H1 (cell line): Measurements from ENCODE around the gene CAPN13. TPM values are rescaled to one million over a fixed set of nuclear protein-coding genes. Genes with fewer than 3 reads are reported as not detected.
A peak's percentile ranks its signal among the peaks of the same experiment; 100 is the strongest.

ENCODE experiments used
- CTCF ChIA-PET: fragments of 300-600 bp; sonication (Branson Sonifier 250); formaldehyde crosslinking; loops from one replicate; lab custom pipeline; 2021; ENCODE audit not compliant: partially characterized antibody; lab: Charles Lee
- POLR2A ChIA-PET: fragments of 300-600 bp; sonication (Branson Sonifier 250); formaldehyde crosslinking; loops from one replicate; lab custom pipeline; 2021; ENCODE audit warnings: inconsistent platforms; ENCODE audit not compliant: partially characterized antibody; lab: Charles Lee
- DNase-seq, 2 experiments: peaks; one replicate each; pipeline versions ENCODE4 v3.0.0 to v3.0.0-alpha.2; 2010 to 2022; ENCODE audit warnings: low spot score in 2 of 2, low read depth in 1 of 2, mixed read lengths in 1 of 2
- FAIRE-seq: peaks from 2 replicates; lab custom pipeline; 2011; peaks lifted over from hg19 to GRCh38; lab: Jason Lieb, UNC
- H2AFZ ChIP-seq: 2 replicates; pipeline ENCODE4 v1.8.1; 2012; ENCODE audit warnings: low read length, inconsistent platforms
- H2AK5ac ChIP-seq: 2 replicates; pipeline ENCODE4 v1.6.1; 2013; ENCODE audit warnings: low read depth, low read length
- H2BK120ac ChIP-seq: replicated peaks from 2 replicates; pipeline ENCODE3; 2013; ENCODE audit warnings: low read depth, low read length, inconsistent platforms
- H2BK12ac ChIP-seq: 2 replicates; pipeline ENCODE4 v1.6.1; 2013; ENCODE audit warnings: low read depth, low read length
- H2BK15ac ChIP-seq: 2 replicates; pipeline ENCODE4 v1.6.1; 2013; ENCODE audit warnings: low read length
- H2BK20ac ChIP-seq: 2 replicates; pipeline ENCODE4 v1.6.1; 2013; ENCODE audit warnings: low read length
- H2BK5ac ChIP-seq: 2 replicates; pipeline ENCODE4 v1.6.1; 2013; ENCODE audit warnings: low read depth, low read length
- H3K14ac ChIP-seq: 2 replicates; pipeline ENCODE4 v1.6.1; 2013; ENCODE audit warnings: inconsistent platforms; ENCODE audit not compliant: insufficient read length
- H3K18ac ChIP-seq: 2 replicates; pipeline ENCODE4 v1.6.1; 2013; ENCODE audit warnings: low read length; ENCODE audit errors: extremely low read depth
- H3K23ac ChIP-seq: 2 replicates; pipeline ENCODE4 v1.6.1; 2013; ENCODE audit warnings: inconsistent platforms; ENCODE audit not compliant: insufficient read length
- H3K23me2 ChIP-seq: 2 replicates; pipeline ENCODE4 v1.6.1; 2013; ENCODE audit warnings: low read depth, low read length
- H3K27ac ChIP-seq: 2 replicates; pipeline ENCODE4 v1.6.1; 2011; ENCODE audit warnings: low read depth, low read length, inconsistent platforms
- H3K27me3 ChIP-seq, 4 experiments: replicated peaks in 1 of 4; 1 replicate in 1 of 4; 2 replicates in 3 of 4; pipeline versions ENCODE4 v1.6.1 to v1.8.1; 2011 to 2013; ENCODE audit warnings: low read length in 3 of 4, mild to moderate bottlenecking in 3 of 4, inconsistent platforms in 2 of 4, mixed read lengths in 2 of 4, moderate library complexity in 1 of 4; ENCODE audit not compliant: control insufficient read depth in 3 of 4, insufficient read depth in 3 of 4; ENCODE audit errors: extremely low read depth in 1 of 4
- H3K36me3 ChIP-seq, 4 experiments: 2 replicates each; pipeline versions ENCODE4 v1.6.1 to v1.8.1; 2011 to 2013; ENCODE audit warnings: mild to moderate bottlenecking in 4 of 4, low read length in 3 of 4, moderate library complexity in 2 of 4, control low read depth in 1 of 4, inconsistent platforms in 1 of 4; ENCODE audit not compliant: insufficient read depth in 4 of 4, control insufficient read depth in 2 of 4
- H3K4ac ChIP-seq: replicated peaks from 2 replicates; pipeline ENCODE3; 2013; ENCODE audit warnings: low read length, low read depth, mixed read lengths, inconsistent platforms; ENCODE audit not compliant: insufficient read length
- H3K4me1 ChIP-seq, 4 experiments: replicated peaks in 1 of 4; 1 replicate in 1 of 4; 2 replicates in 3 of 4; pipeline versions ENCODE4 v1.6.1 to v1.8.1; 2011 to 2013; ENCODE audit warnings: low read length in 3 of 4, inconsistent platforms in 2 of 4, mixed read lengths in 1 of 4; ENCODE audit not compliant: insufficient read depth in 4 of 4, control insufficient read depth in 3 of 4
- H3K4me2 ChIP-seq, 2 experiments: 2 replicates each; pipeline versions ENCODE4 v1.6.1 to v1.8.1; 2011 to 2013; ENCODE audit warnings: low read depth in 2 of 2, low read length in 2 of 2, control low read depth in 1 of 2, inconsistent platforms in 1 of 2, mild to moderate bottlenecking in 1 of 2; ENCODE audit not compliant: insufficient read depth in 1 of 2
- H3K4me3 ChIP-seq, 4 experiments: fragments of 200-600, 300-600 bp in 1 of 4; sonication (generic), shearing (Covaris generic), sonication (Bioruptor Twin) in 1 of 4; 2 replicates each; pipeline versions ENCODE4 v1.5.1 to v1.8.1; 2011 to 2016; ENCODE audit warnings: low read length in 4 of 4, low read depth in 3 of 4, control low read depth in 2 of 4, inconsistent platforms in 2 of 4, mild to moderate bottlenecking in 2 of 4, mixed read lengths in 1 of 4, moderate library complexity in 1 of 4; ENCODE audit not compliant: insufficient read depth in 2 of 4; ENCODE audit errors: extremely low read depth in 1 of 4
- H3K56ac ChIP-seq: replicated peaks from 2 replicates; pipeline ENCODE3; 2013; ENCODE audit warnings: low read depth, mild to moderate bottlenecking, mixed read lengths, low read length, inconsistent platforms; ENCODE audit not compliant: insufficient read length
- H3K79me1 ChIP-seq: 2 replicates; pipeline ENCODE4 v1.6.1; 2013; ENCODE audit warnings: low read depth, low read length, control low read depth
- H3K79me2 ChIP-seq, 2 experiments: 2 replicates each; pipeline versions ENCODE4 v1.6.1 to v1.8.1; 2012 to 2013; ENCODE audit warnings: low read length in 2 of 2, mild to moderate bottlenecking in 2 of 2, inconsistent platforms in 1 of 2; ENCODE audit not compliant: insufficient read depth in 2 of 2, control insufficient read depth in 1 of 2
- H3K9ac ChIP-seq, 4 experiments: replicated peaks in 1 of 4; 1 replicate in 1 of 4; 2 replicates in 3 of 4; pipeline versions ENCODE4 v1.6.1 to v1.8.1; 2011 to 2013; ENCODE audit warnings: low read depth in 3 of 4, low read length in 3 of 4, control low read depth in 2 of 4, mild to moderate bottlenecking in 2 of 4, moderate library complexity in 2 of 4, inconsistent platforms in 1 of 4; ENCODE audit errors: extremely low read depth in 1 of 4
- H3K9me3 ChIP-seq, 2 experiments: 2 replicates each; pipeline versions ENCODE4 v1.6.1 to v1.8.1; 2012 to 2013; ENCODE audit warnings: mild to moderate bottlenecking in 2 of 2, moderate library complexity in 2 of 2, control low read depth in 1 of 2, inconsistent platforms in 1 of 2, low read depth in 1 of 2, low read length in 1 of 2, mixed read lengths in 1 of 2; ENCODE audit not compliant: insufficient read depth in 2 of 2
- H4K20me1 ChIP-seq, 2 experiments: replicated peaks in 1 of 2; 2 replicates each; pipeline versions ENCODE3 to v1.8.1; 2011 to 2013; ENCODE audit warnings: inconsistent platforms in 2 of 2, low read length in 2 of 2, mild to moderate bottlenecking in 1 of 2; ENCODE audit not compliant: insufficient read depth in 2 of 2, control insufficient read depth in 1 of 2
- H4K5ac ChIP-seq: 2 replicates; pipeline ENCODE4 v1.6.1; 2013; ENCODE audit warnings: low read length, low read depth, mixed read lengths, inconsistent platforms; ENCODE audit not compliant: insufficient read length
- H4K8ac ChIP-seq: 2 replicates; pipeline ENCODE4 v1.8.0; 2013; ENCODE audit warnings: mild to moderate bottlenecking, moderate library complexity, low read length, inconsistent platforms; ENCODE audit not compliant: insufficient read depth; ENCODE audit errors: extremely low read depth
- H4K91ac ChIP-seq: replicated peaks from 2 replicates; pipeline ENCODE3; 2013; ENCODE audit warnings: low read length, mixed read lengths, inconsistent platforms; ENCODE audit not compliant: insufficient read length
- CHD1 ChIP-seq: IDR thresholded peaks from 2 replicates; pipeline ENCODE4 v1.6.1; 2012; ENCODE audit warnings: low read depth, low read length, improper control_type of control experiment
- CTBP2 ChIP-seq: IDR thresholded peaks from 2 replicates; pipeline ENCODE4 v1.7.0; 2011; ENCODE audit warnings: borderline replicate concordance, mild to moderate bottlenecking, moderate library complexity, mixed read lengths, low read length; ENCODE audit not compliant: insufficient read depth, insufficient read length
- RBBP5 ChIP-seq: IDR thresholded peaks from 2 replicates; pipeline ENCODE4 v1.7.1; 2012; ENCODE audit warnings: low read depth, mild to moderate bottlenecking, inconsistent platforms, low read length, moderate library complexity, borderline replicate concordance
- RXRA ChIP-seq: IDR thresholded peaks from 2 replicates; pipeline ENCODE4 v1.6.1; 2011; ENCODE audit warnings: low read depth, mild to moderate bottlenecking, low read length, moderate library complexity; ENCODE audit not compliant: insufficient read depth
- SAP30 ChIP-seq: fragments of 300-600 bp; sonication (generic); IDR thresholded peaks from 2 replicates; pipeline ENCODE4 v1.7.1; 2012; ENCODE audit warnings: low read length, moderate library complexity, mild to moderate bottlenecking, inconsistent platforms; ENCODE audit not compliant: insufficient read depth, insufficient replicate concordance
- SIRT6 ChIP-seq: IDR thresholded peaks from one replicate; pipeline ENCODE4 v1.7.1; 2012; ENCODE audit warnings: low read length, inconsistent platforms
- SP1 ChIP-seq: IDR thresholded peaks from 2 replicates; pipeline ENCODE4 v1.6.1; 2011; ENCODE audit warnings: low read depth, low read length
- ZNF274 ChIP-seq: IDR thresholded peaks from 2 replicates; pipeline ENCODE4 v1.7.0; 2012; ENCODE audit warnings: low read length, borderline replicate concordance; ENCODE audit errors: extremely low read depth
- WGBS, 2 experiments: shearing (Covaris generic) in 1 of 2; methylation state at CpG; one replicate each; pipeline versions ENCODE4 v1.1.6 to v1.1.7; 2013 to 2015; ENCODE audit warnings: low lambda C conversion rate in 2 of 2, mixed read lengths in 2 of 2, inconsistent platforms in 1 of 2, low coverage in 1 of 2, missing lambda C conversion rate in 1 of 2; ENCODE audit not compliant: insufficient replicate concordance in 2 of 2, insufficient coverage in 1 of 2, insufficient read length in 1 of 2; ENCODE audit errors: extremely low coverage in 1 of 2, missing lambda C conversion rate in 1 of 2; 5-methylcytosine and 5-hydroxymethylcytosine counted together
- polyA plus RNA-seq, 7 experiments: library from polyadenylated mRNA; depleted of rRNA in 3 of 7; stranded (reverse) in 5 of 7; unstranded in 2 of 7; fragments of >200 nt in 5 of 7; fragments of 200-250 nt in 2 of 7; gene quantifications; 1 replicate in 5 of 7; 2 replicates in 1 of 7; 4 replicates in 1 of 7; pipeline versions ENCODE4 v1.2.1 to v1.2.3, GENCODE V29; 2011 to 2013; ENCODE audit warnings: missing spikeins in 2 of 7, mixed read lengths in 2 of 7
- total RNA-seq: library from RNA; stranded (reverse); fragmentation: NEBNext Ultra II Directional; extraction: Animal tissue kit (Norgen Biotek cat#: 25700); gene quantifications from 2 replicates; pipeline ENCODE4 v1.2.1, GENCODE V29; 2021

Gene CAPN13
- total and polyA plus RNA-seq, 2 of the 8 experiments (the other 6 are each of a cell fraction or from before 2014, with no cell fraction given): 2.4 TPM

DNA sequence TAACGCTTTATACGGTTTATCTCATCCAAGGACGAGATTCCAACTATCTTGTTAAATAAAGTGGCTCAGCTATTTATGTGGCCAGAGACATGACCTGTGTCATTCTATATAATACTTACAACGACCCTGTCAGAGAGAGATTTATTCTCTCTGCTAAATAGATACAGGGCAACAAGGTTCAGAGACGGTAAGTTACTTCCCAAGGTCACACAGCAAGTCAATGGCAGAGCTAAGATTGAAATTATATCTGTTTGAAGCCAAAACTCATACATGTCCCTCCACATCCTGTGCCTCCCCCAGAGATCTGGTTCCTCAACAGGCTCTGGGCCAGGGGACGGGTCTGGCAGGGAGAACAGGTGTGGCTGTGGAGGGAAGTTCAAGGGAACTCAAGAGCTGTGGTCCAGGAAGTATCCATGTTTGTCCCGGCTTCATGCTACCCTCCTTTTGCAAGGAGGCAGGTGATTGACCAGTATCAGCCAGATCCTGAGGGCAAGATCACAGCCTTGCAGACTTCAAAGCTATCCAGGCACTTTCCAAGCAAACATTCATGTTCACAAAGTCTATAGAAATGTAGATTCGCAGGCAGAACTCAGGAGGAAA lies 99.8 kb downstream of the CAPN13 start:
- Histone ChIP-seq H2AFZ (no peak overlapping the region), H3K4me3 (no peak overlapping the region), H3K18ac (no peak overlapping the region), H3K4me2 (no peak overlapping the region), H2BK12ac (no peak overlapping the region), H3K23me2 (no peaks in the 10 kb centered on the region), H3K14ac (no peak overlapping the region), H3K36me3 (no peaks in the 10 kb centered on the region), H2BK120ac (no peak overlapping the region), H3K4me1 (no peaks in the 10 kb centered on the region), H4K5ac (no peak overlapping the region), H4K8ac (no peak overlapping the region; the same call in 1 of the 2 replicates), H2BK15ac (no peak overlapping the region), H3K9ac (no peak overlapping the region), H3K27ac (no peak overlapping the region), H4K20me1 (no peaks in the 10 kb centered on the region), H2BK20ac (no peak overlapping the region), H3K23ac (no peak overlapping the region), H3K4ac (no peak overlapping the region), H3K56ac (no peak overlapping the region), H2BK5ac (no peak overlapping the region), H3K79me1 (no peaks in the 10 kb centered on the region), H3K9me3 (peaks cover 11 to 19% of the 10 kb centered on the region in 2 experiments), H2AK5ac (no peak overlapping the region), H3K27me3 (no peaks in the 10 kb centered on the region), H4K91ac (no peak overlapping the region), H3K79me2 (no peaks in the 10 kb centered on the region)
- CTCF ChIA-PET: interaction anchor here (0.6 to 13.3 kb wide), 28 partner anchors 16 to 571 kb away, joined by 3 to 228 read pairs (median 4); partner anchors contain the start of gene GALNT14
- FAIRE-seq (no peak), DNase-seq (peak in 1 of 2 experiments; percentile 16)
- TF ChIP-seq ZNF274 (no peak), SP1 (no peak), SAP30 (no peak), RXRA (no peak), CTBP2 (no peak), RBBP5 (no peak), CHD1 (no peak), SIRT6 (no peak)
- POLR2A ChIA-PET: no interaction called here
- WGBS, 2 experiments: 85% methylated on average over 8 of the region's 8 CpGs; no CpG with 5 or more reads in 1 of the 2 experiments
